H1 (cell line): ENCODE data around the gene KCNC4. TPM values are rescaled to one million over a fixed set of nuclear protein-coding genes. Genes with fewer than 3 reads are reported as not detected.

ENCODE experiments used
- CTCF ChIA-PET: fragments of 300-600 bp; sonication (Branson Sonifier 250); formaldehyde crosslinking; loops from one replicate; lab custom pipeline; 2021; ENCODE audit not compliant: partially characterized antibody; lab: Charles Lee
- POLR2A ChIA-PET: fragments of 300-600 bp; sonication (Branson Sonifier 250); formaldehyde crosslinking; loops from one replicate; lab custom pipeline; 2021; ENCODE audit warnings: inconsistent platforms; ENCODE audit not compliant: partially characterized antibody; lab: Charles Lee
- DNase-seq, 2 experiments: peaks; one replicate each; pipeline versions ENCODE4 v3.0.0 to v3.0.0-alpha.2; 2010 to 2022; ENCODE audit warnings: low spot score in 2 of 2, low read depth in 1 of 2, mixed read lengths in 1 of 2
- FAIRE-seq: peaks from 2 replicates; lab custom pipeline; 2011; peaks lifted over from hg19 to GRCh38; lab: Jason Lieb, UNC
- H2AFZ ChIP-seq: 2 replicates; pipeline ENCODE4 v1.8.1; 2012; ENCODE audit warnings: low read length, inconsistent platforms
- H2AK5ac ChIP-seq: 2 replicates; pipeline ENCODE4 v1.6.1; 2013; ENCODE audit warnings: low read depth, low read length
- H2BK120ac ChIP-seq: replicated peaks from 2 replicates; pipeline ENCODE3; 2013; ENCODE audit warnings: low read depth, low read length, inconsistent platforms
- H2BK12ac ChIP-seq: 2 replicates; pipeline ENCODE4 v1.6.1; 2013; ENCODE audit warnings: low read depth, low read length
- H2BK15ac ChIP-seq: 2 replicates; pipeline ENCODE4 v1.6.1; 2013; ENCODE audit warnings: low read length
- H2BK20ac ChIP-seq: 2 replicates; pipeline ENCODE4 v1.6.1; 2013; ENCODE audit warnings: low read length
- H2BK5ac ChIP-seq: 2 replicates; pipeline ENCODE4 v1.6.1; 2013; ENCODE audit warnings: low read depth, low read length
- H3K14ac ChIP-seq: 2 replicates; pipeline ENCODE4 v1.6.1; 2013; ENCODE audit warnings: inconsistent platforms; ENCODE audit not compliant: insufficient read length
- H3K18ac ChIP-seq: 2 replicates; pipeline ENCODE4 v1.6.1; 2013; ENCODE audit warnings: low read length; ENCODE audit errors: extremely low read depth
- H3K23ac ChIP-seq: 2 replicates; pipeline ENCODE4 v1.6.1; 2013; ENCODE audit warnings: inconsistent platforms; ENCODE audit not compliant: insufficient read length
- H3K23me2 ChIP-seq: 2 replicates; pipeline ENCODE4 v1.6.1; 2013; ENCODE audit warnings: low read depth, low read length
- H3K27ac ChIP-seq: 2 replicates; pipeline ENCODE4 v1.6.1; 2011; ENCODE audit warnings: low read depth, low read length, inconsistent platforms
- H3K27me3 ChIP-seq, 4 experiments: replicated peaks in 1 of 4; 1 replicate in 1 of 4; 2 replicates in 3 of 4; pipeline versions ENCODE4 v1.6.1 to v1.8.1; 2011 to 2013; ENCODE audit warnings: low read length in 3 of 4, mild to moderate bottlenecking in 3 of 4, inconsistent platforms in 2 of 4, mixed read lengths in 2 of 4, moderate library complexity in 1 of 4; ENCODE audit not compliant: control insufficient read depth in 3 of 4, insufficient read depth in 3 of 4; ENCODE audit errors: extremely low read depth in 1 of 4
- H3K36me3 ChIP-seq, 4 experiments: 2 replicates each; pipeline versions ENCODE4 v1.6.1 to v1.8.1; 2011 to 2013; ENCODE audit warnings: mild to moderate bottlenecking in 4 of 4, low read length in 3 of 4, moderate library complexity in 2 of 4, control low read depth in 1 of 4, inconsistent platforms in 1 of 4; ENCODE audit not compliant: insufficient read depth in 4 of 4, control insufficient read depth in 2 of 4
- H3K4ac ChIP-seq: replicated peaks from 2 replicates; pipeline ENCODE3; 2013; ENCODE audit warnings: low read length, low read depth, mixed read lengths, inconsistent platforms; ENCODE audit not compliant: insufficient read length
- H3K4me1 ChIP-seq, 4 experiments: replicated peaks in 1 of 4; 1 replicate in 1 of 4; 2 replicates in 3 of 4; pipeline versions ENCODE4 v1.6.1 to v1.8.1; 2011 to 2013; ENCODE audit warnings: low read length in 3 of 4, inconsistent platforms in 2 of 4, mixed read lengths in 1 of 4; ENCODE audit not compliant: insufficient read depth in 4 of 4, control insufficient read depth in 3 of 4
- H3K4me2 ChIP-seq, 2 experiments: 2 replicates each; pipeline versions ENCODE4 v1.6.1 to v1.8.1; 2011 to 2013; ENCODE audit warnings: low read depth in 2 of 2, low read length in 2 of 2, control low read depth in 1 of 2, inconsistent platforms in 1 of 2, mild to moderate bottlenecking in 1 of 2; ENCODE audit not compliant: insufficient read depth in 1 of 2
- H3K4me3 ChIP-seq, 4 experiments: fragments of 200-600, 300-600 bp in 1 of 4; sonication (generic), shearing (Covaris generic), sonication (Bioruptor Twin) in 1 of 4; 2 replicates each; pipeline versions ENCODE4 v1.5.1 to v1.8.1; 2011 to 2016; ENCODE audit warnings: low read length in 4 of 4, low read depth in 3 of 4, control low read depth in 2 of 4, inconsistent platforms in 2 of 4, mild to moderate bottlenecking in 2 of 4, mixed read lengths in 1 of 4, moderate library complexity in 1 of 4; ENCODE audit not compliant: insufficient read depth in 2 of 4; ENCODE audit errors: extremely low read depth in 1 of 4
- H3K56ac ChIP-seq: replicated peaks from 2 replicates; pipeline ENCODE3; 2013; ENCODE audit warnings: low read depth, mild to moderate bottlenecking, mixed read lengths, low read length, inconsistent platforms; ENCODE audit not compliant: insufficient read length
- H3K79me1 ChIP-seq: 2 replicates; pipeline ENCODE4 v1.6.1; 2013; ENCODE audit warnings: low read depth, low read length, control low read depth
- H3K79me2 ChIP-seq, 2 experiments: 2 replicates each; pipeline versions ENCODE4 v1.6.1 to v1.8.1; 2012 to 2013; ENCODE audit warnings: low read length in 2 of 2, mild to moderate bottlenecking in 2 of 2, inconsistent platforms in 1 of 2; ENCODE audit not compliant: insufficient read depth in 2 of 2, control insufficient read depth in 1 of 2
- H3K9ac ChIP-seq, 4 experiments: replicated peaks in 1 of 4; 1 replicate in 1 of 4; 2 replicates in 3 of 4; pipeline versions ENCODE4 v1.6.1 to v1.8.1; 2011 to 2013; ENCODE audit warnings: low read depth in 3 of 4, low read length in 3 of 4, control low read depth in 2 of 4, mild to moderate bottlenecking in 2 of 4, moderate library complexity in 2 of 4, inconsistent platforms in 1 of 4; ENCODE audit errors: extremely low read depth in 1 of 4
- H3K9me3 ChIP-seq, 2 experiments: 2 replicates each; pipeline versions ENCODE4 v1.6.1 to v1.8.1; 2012 to 2013; ENCODE audit warnings: mild to moderate bottlenecking in 2 of 2, moderate library complexity in 2 of 2, control low read depth in 1 of 2, inconsistent platforms in 1 of 2, low read depth in 1 of 2, low read length in 1 of 2, mixed read lengths in 1 of 2; ENCODE audit not compliant: insufficient read depth in 2 of 2
- H4K20me1 ChIP-seq, 2 experiments: replicated peaks in 1 of 2; 2 replicates each; pipeline versions ENCODE3 to v1.8.1; 2011 to 2013; ENCODE audit warnings: inconsistent platforms in 2 of 2, low read length in 2 of 2, mild to moderate bottlenecking in 1 of 2; ENCODE audit not compliant: insufficient read depth in 2 of 2, control insufficient read depth in 1 of 2
- H4K5ac ChIP-seq: 2 replicates; pipeline ENCODE4 v1.6.1; 2013; ENCODE audit warnings: low read length, low read depth, mixed read lengths, inconsistent platforms; ENCODE audit not compliant: insufficient read length
- H4K8ac ChIP-seq: 2 replicates; pipeline ENCODE4 v1.8.0; 2013; ENCODE audit warnings: mild to moderate bottlenecking, moderate library complexity, low read length, inconsistent platforms; ENCODE audit not compliant: insufficient read depth; ENCODE audit errors: extremely low read depth
- H4K91ac ChIP-seq: replicated peaks from 2 replicates; pipeline ENCODE3; 2013; ENCODE audit warnings: low read length, mixed read lengths, inconsistent platforms; ENCODE audit not compliant: insufficient read length
- ATF2 ChIP-seq: IDR thresholded peaks from 2 replicates; pipeline ENCODE4 v1.6.1; 2012; ENCODE audit warnings: low read length, inconsistent platforms
- CTCF ChIP-seq, 3 experiments: IDR thresholded peaks; 1 replicate in 2 of 3; 2 replicates in 1 of 3; pipeline versions ENCODE4 v1.5.1 to v1.6.1; 2011; ENCODE audit warnings: low read length in 3 of 3, mild to moderate bottlenecking in 3 of 3, inconsistent platforms in 2 of 3, low read depth in 1 of 3, moderate library complexity in 1 of 3; ENCODE audit not compliant: insufficient read depth in 1 of 3; ENCODE audit errors: control extremely low read depth in 1 of 3
- E2F6 ChIP-seq: IDR thresholded peaks from 2 replicates; pipeline ENCODE4 v1.6.1; 2012; ENCODE audit warnings: inconsistent platforms
- EZH2 ChIP-seq: fragments of 200-600 bp; sonication (generic); IDR thresholded peaks from 2 replicates; pipeline ENCODE4 v1.7.1; 2012; ENCODE audit warnings: low read depth, mild to moderate bottlenecking, moderate library complexity, low read length, inconsistent platforms; ENCODE audit not compliant: severe bottlenecking
- RBBP5 ChIP-seq: IDR thresholded peaks from 2 replicates; pipeline ENCODE4 v1.7.1; 2012; ENCODE audit warnings: low read depth, mild to moderate bottlenecking, inconsistent platforms, low read length, moderate library complexity, borderline replicate concordance
- WGBS, 2 experiments: shearing (Covaris generic) in 1 of 2; methylation state at CpG; one replicate each; pipeline versions ENCODE4 v1.1.6 to v1.1.7; 2013 to 2015; ENCODE audit warnings: low lambda C conversion rate in 2 of 2, mixed read lengths in 2 of 2, inconsistent platforms in 1 of 2, low coverage in 1 of 2, missing lambda C conversion rate in 1 of 2; ENCODE audit not compliant: insufficient replicate concordance in 2 of 2, insufficient coverage in 1 of 2, insufficient read length in 1 of 2; ENCODE audit errors: extremely low coverage in 1 of 2, missing lambda C conversion rate in 1 of 2; 5-methylcytosine and 5-hydroxymethylcytosine counted together
- polyA plus RNA-seq, 7 experiments: library from polyadenylated mRNA; depleted of rRNA in 3 of 7; stranded (reverse) in 5 of 7; unstranded in 2 of 7; fragments of >200 nt in 5 of 7; fragments of 200-250 nt in 2 of 7; gene quantifications; 1 replicate in 5 of 7; 2 replicates in 1 of 7; 4 replicates in 1 of 7; pipeline versions ENCODE4 v1.2.1 to v1.2.3, GENCODE V29; 2011 to 2013; ENCODE audit warnings: missing spikeins in 2 of 7, mixed read lengths in 2 of 7
- total RNA-seq: library from RNA; stranded (reverse); fragmentation: NEBNext Ultra II Directional; extraction: Animal tissue kit (Norgen Biotek cat#: 25700); gene quantifications from 2 replicates; pipeline ENCODE4 v1.2.1, GENCODE V29; 2021

KCNC4 gene
- total and polyA plus RNA-seq, 2 of the 8 experiments (the other 6 are each of a cell fraction or from before 2014, with no cell fraction given): 8.1 to 11.2 TPM

GRCh38 chr1:110211496-110212168, 1.5 kb downstream of the KCNC4 start:
- H2BK15ac ChIP-seq: peak overlapping the region; percentile 72; the same call in 1 of the 2 replicates
- no peak overlapping the region for H3K56ac ChIP-seq
- DNase-seq (peak in 1 of 2 experiments; percentile 58), FAIRE-seq (no peak)
- H3K9ac ChIP-seq: no peak overlapping the region; a peak in 2 of 7 replicates
- H3K36me3 ChIP-seq: no peaks in the 10 kb centered on the region
- H3K79me1 ChIP-seq: no peaks in the 10 kb centered on the region
- H2BK5ac ChIP-seq: no peak overlapping the region
- 0 out of 2 replicates have a peak overlapping the region, but pooled peaks have one; percentile 33 for H2BK12ac ChIP-seq
- H3K18ac ChIP-seq: 0 out of 2 replicates have a peak overlapping the region, but pooled peaks have one; percentile 24
- ChIA-PET POLR2A (interaction anchor here (1.1 to 2.9 kb wide), 4 partner anchors 13 to 129 kb away, joined by 3 to 13 read pairs (median 5); partner anchors contain the start of gene RBM15), CTCF (interaction anchor here (0.7 to 19.1 kb wide), 16 partner anchors 8 to 813 kb away, joined by 3 to 1001 read pairs (median 4); partner anchors contain the start of genes LAMTOR5 and RBM15)
- peaks cover 20% of the 10 kb centered on the region; the same call in 1 of the 2 replicates for H3K23me2 ChIP-seq
- WGBS, 2 experiments: 6% methylated on average over 58 of the region's 81 CpGs; no CpG with 5 or more reads in 1 of the 2 experiments
- peak overlapping the region; percentile 41 to 78 (median 56) for H3K4me3 ChIP-seq
- no peak overlapping the region for H3K27ac ChIP-seq
- H4K20me1 ChIP-seq: peaks cover 0 to 10% of the 10 kb centered on the region in 2 experiments
- H4K5ac ChIP-seq: no peak overlapping the region
- H2AFZ ChIP-seq: no peak overlapping the region
- peak overlapping the region; percentile 72 to 98 for H3K4me2 ChIP-seq
- H3K79me2 ChIP-seq: no peaks in the 10 kb centered on the region
- peaks cover 5 to 22% (median 21%) of the 10 kb centered on the region in 4 experiments for H3K27me3 ChIP-seq
- H3K14ac ChIP-seq: no peak overlapping the region
- no peak overlapping the region for H2BK120ac ChIP-seq
- no peak overlapping the region for H3K23ac ChIP-seq
- no peak overlapping the region for H2AK5ac ChIP-seq
- peak overlapping the region; percentile 45; the same call in 1 of the 2 replicates for H4K8ac ChIP-seq
- H2BK20ac ChIP-seq: no peak overlapping the region
- H4K91ac ChIP-seq: no peak overlapping the region
- peaks cover 7 to 23% (median 20%) of the 10 kb centered on the region in 4 experiments for H3K4me1 ChIP-seq
- no peak overlapping the region for H3K4ac ChIP-seq
- no peaks in the 10 kb centered on the region for H3K9me3 ChIP-seq
- TF ChIP-seq ATF2 (no peak), E2F6 (peak; percentile 69), CTCF (IDR thresholded peaks at IDR 0.05; ENCODE audit: control extremely low read depth in 1 of 3, insufficient read depth in 1 of 3, low read depth in 1 of 3, low read length in 3 of 3) (peak in 1 of 3 experiments; percentile 21; a peak in 2 of 4 replicates), RBBP5 (0 out of 2 replicates have a peak, but pooled peaks have one; percentile 65), EZH2 (peak; percentile 80)
